DMS 273 treated with DMSO at 0.1 percent for 48 hours (cell line): ENCODE results near the gene GLB1L.
"Not testable (repeated sequence)": the region's sequence is repeated elsewhere in the genome, so short reads cannot be mapped to it uniquely, and the experiment has no call there.

ENCODE experiments used
- DNase-seq: peaks from one replicate; lab custom pipeline; 2025; lab: John Stamatoyannopoulos, UW

Gene GLB1L

GRCh38 chr2:219206328-219207133, 38.7 kb downstream of the GLB1L start, which contains the start of gene ZFAND2B:
Gene ZFAND2B, plus strand, starts transcription at chr2:219206782. Its CDS starts 206 bp downstream, at chr2:219206988.
- peak; percentile 81 for DNase-seq

- no peak for DNase-seq
Observed at GRCh38 chr2:219205981-219206327, 39.3 kb downstream of the GLB1L start.

DNA sequence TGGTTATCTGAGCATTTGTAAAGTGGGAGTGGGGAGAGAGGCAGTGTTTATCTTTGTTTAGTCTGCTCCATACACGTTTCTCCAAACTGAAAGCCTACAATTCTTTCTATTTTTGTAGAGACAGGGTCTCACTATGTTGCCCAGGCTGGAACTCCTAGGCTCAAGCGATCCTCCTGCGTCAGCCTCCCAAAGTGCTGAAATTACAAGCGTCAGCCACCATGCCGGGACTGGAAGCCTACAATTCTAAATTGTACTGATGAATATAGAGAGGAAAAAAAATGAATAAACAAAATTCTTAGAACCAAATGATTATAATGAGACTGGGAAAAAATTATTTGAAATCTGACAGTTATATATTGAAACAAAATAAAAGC, 40.1 kb downstream of the GLB1L start:
- DNase-seq, result no peak

DNA sequence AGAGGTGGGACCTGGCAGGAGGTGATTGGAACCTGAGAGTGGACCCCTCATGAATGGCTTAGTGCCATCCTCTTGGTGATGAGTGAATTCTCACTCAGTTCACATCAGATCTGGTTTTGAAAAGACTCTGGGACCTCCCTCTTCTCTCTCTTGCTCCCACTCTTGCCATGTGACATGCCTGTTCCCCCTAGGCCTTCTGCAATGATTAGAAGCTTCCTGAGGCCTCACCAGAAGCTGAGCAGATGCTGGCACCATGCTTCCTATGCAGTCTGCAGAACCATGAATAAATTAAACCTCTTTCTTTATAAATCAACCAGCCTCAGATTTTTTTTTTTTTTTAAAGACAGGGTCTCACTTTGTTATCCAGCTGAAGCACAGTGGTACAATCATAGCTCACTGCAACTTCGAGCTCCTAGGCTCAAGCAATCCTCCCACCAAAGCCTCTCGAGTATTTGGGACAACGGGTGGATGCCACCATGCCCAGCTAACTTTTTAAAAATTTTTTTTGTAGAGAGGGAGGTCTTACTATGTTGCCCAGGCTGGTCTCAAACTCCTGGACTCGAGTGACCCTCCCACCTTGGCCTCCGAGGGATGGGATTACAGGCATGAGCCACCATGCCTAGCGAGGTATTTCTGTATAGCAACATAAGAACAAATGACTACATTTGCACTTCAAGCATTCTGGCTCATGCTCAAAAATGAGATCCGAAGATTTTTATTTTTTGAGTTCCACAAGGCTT, 40.6 kb downstream of the GLB1L start:
- no peak for DNase-seq

DNA sequence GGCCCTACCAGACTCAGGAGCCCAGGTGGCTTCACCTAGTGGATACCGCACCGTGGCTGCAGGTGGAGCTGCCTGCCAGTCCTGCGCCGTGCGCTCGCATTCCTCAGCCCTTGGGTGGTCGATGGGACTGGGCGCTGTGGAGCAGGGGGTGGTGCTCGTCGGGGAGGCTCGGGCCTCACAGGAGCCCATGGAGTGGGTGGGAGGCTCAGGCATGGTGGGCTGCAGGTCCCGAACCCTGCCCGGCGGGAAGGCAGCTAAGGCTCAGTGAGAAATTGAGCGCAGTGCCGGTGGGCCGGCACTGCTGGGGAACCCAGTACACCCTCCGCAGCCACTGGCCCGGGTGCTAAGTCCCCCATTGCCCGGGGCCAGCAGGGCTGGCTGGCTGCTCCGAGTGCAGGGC, 43.9 kb downstream of the GLB1L start:
- DNase-seq, result not testable (repeated sequence)

DNA sequence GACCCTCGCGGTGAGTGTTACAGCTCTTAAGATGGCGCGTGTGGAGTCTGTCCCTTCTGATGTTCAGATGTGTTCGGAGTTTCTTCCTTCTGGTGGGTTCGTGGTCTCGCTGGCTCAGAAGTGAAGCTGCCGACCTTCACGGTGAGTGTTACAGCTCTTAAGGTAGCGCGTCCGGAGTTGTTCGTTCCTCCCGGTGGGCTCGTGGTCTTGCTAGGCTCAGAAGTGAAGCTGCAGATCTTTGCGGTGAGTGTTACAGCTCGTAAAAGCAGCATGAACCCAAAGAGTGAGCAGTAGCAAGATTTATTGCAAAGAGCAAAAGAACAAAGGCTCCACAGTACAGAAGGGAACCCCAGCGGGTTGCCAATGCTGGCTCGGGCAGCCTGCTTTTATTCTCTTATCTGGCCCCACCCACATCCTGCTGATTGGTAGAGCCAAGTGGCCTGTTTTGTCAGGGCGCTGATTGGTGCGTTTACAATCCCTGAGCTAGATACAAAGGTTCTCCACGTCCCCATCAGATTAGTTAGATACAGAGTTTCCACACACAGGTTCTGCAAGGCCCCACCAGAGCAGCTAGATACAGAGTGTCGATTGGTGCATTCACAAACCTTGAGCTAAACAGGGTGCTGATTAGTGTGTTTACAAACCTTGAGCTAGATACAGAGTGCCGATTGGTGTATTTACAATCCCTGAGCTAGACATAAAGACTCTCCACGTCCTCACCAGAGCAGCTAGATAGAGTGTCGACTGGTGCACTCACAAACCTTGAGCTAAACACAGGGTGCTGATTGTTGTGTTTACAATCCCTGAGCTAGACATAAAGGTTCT, 44.5 kb downstream of the GLB1L start:
- DNase-seq, result not testable (repeated sequence)

DNA sequence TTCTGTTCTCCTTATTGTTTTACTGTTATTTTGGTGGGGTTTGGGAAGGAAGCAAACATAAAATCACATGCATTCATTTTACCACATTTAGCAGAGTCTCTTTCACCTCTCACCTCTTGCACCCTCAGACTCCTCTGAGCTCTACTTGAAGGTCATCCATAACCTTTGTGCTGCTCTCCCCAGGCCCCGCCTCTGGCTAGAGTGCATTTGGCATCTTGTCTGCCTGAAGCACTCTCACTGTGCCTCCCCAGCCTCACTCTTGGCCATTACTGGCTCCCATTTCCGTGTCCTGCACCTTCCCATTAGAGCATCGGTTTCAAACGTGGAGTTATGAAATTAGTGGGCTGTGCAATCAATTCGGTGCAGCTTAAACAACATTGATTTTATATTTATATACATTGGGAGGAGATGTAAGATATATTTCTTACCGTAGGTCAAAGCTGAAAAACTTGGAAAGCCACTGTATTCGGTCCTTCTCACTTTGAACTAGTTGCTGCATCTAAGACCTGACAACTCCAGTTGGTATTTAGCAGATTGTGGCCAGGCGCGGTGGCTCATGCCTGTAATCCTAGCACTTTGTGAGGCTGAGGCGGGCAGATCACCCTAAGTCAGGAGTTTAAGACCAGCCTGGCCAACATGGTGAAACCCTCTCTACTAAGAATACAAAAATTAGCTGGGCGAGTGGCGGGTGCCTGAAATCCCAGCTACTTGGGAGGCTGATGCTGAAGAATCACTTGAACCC, 45.6 kb downstream of the GLB1L start:
- no peak for DNase-seq

DNA sequence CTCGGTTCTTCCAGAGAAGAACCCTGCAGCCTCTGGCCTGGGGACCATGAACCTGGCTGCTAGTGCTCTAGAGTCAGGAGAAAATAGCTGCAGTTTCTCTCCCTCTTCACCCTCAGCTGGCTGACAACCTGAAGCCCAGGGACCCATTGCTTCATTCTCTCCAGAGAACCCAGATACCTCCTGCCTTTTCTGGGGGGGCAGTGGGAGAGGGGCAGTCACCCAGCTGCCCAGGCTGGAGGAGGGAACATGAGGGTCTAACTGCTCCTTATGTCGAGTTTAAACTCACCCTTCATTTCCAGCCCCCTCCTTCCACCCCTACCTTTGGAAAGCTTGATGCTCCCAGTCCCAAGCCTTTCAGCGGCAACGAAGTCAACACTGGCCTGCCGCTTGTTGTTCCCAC, 46.3 kb downstream of the GLB1L start:
- DNase-seq, result no peak

- no peak for DNase-seq
Observed at GRCh38 chr2:219197388-219197787, 47.9 kb downstream of the GLB1L start.

DNA sequence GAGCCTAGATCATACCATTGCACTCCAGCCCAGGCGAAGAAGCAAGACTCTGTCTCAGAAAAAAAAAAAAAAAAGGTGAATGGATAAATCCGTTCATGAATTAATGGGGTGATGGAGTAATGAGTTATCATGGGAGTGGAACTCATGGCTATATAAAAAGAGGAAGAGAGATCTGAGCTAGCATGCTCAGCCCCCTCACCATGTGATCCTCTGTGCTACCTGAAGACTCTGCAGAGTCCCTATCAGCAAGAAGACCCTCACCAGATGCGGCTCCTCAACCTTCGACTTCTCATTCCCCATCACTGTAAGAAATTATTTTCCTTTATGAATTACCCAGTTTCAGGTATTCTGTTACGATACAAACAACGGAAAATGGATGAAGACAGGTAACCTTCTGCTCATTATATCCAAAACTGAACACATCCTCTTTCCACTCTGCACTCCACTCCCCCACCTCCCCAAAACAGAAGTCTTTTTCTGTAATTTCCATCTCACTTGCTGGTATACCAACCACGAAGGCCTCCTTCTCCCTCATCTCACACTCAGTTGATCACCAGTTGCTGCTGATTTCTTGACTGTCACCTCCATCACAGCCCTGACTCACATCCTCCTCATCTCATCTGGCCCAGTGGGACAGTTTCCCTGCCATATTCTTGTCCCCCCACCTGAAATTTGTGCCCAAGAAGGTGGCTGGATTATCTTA, 58.3 kb downstream of the GLB1L start:
- DNase-seq, result no peak
